ENCODE results near the gene GSAP.
"Not testable (repeated sequence)": the region's sequence is repeated elsewhere in the genome, so short reads cannot be mapped to it uniquely, and the experiment has no call there.

GSAP gene, protein sequence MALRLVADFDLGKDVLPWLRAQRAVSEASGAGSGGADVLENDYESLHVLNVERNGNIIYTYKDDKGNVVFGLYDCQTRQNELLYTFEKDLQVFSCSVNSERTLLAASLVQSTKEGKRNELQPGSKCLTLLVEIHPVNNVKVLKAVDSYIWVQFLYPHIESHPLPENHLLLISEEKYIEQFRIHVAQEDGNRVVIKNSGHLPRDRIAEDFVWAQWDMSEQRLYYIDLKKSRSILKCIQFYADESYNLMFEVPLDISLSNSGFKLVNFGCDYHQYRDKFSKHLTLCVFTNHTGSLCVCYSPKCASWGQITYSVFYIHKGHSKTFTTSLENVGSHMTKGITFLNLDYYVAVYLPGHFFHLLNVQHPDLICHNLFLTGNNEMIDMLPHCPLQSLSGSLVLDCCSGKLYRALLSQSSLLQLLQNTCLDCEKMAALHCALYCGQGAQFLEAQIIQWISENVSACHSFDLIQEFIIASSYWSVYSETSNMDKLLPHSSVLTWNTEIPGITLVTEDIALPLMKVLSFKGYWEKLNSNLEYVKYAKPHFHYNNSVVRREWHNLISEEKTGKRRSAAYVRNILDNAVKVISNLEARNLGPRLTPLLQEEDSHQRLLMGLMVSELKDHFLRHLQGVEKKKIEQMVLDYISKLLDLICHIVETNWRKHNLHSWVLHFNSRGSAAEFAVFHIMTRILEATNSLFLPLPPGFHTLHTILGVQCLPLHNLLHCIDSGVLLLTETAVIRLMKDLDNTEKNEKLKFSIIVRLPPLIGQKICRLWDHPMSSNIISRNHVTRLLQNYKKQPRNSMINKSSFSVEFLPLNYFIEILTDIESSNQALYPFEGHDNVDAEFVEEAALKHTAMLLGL

DNA sequence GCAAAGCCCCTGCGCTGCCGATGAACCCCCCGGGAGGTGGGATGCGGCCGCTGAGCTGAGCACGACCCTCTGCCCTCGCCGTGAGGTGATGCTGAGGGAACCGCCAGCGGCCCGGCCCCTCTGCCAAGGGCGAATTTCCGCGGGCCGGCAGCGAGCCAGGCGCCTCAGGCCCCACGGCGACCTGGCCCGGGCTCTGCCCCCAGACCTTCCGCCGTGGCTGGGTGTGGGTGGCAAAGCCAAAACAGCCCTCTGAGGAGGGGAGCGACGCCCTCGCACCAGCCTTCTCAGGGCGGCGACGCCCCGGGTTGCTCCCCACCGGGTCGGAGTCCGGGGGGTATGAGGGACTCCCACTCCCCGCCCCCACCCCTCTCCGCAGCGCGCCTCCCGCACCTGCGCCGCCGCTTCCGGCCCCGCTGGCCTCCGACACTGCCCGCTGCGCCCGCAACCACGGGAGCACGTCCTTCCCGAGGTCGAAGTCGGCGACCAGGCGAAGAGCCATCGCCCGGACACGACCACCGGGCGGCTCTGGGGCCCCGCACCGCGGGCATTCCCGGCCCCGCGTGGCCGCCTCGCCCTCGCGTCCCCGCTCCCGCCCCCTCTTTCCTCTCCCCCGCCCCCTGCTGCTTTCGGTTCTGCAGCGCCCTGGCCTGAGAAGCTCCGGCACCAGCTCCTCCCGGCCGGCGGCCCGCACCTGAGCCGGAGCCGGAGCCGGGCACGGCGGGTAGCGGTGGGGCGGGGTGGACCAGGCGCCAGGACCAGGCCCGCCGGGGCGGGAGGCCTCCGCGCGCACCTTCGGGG lies at the start of gene GSAP:
Gene GSAP (minus strand): TSS at position 527 of the 798 bp plus-strand sequence. CDS start 28 bp downstream, at position 499.
- no peak for DNase-seq

DNA sequence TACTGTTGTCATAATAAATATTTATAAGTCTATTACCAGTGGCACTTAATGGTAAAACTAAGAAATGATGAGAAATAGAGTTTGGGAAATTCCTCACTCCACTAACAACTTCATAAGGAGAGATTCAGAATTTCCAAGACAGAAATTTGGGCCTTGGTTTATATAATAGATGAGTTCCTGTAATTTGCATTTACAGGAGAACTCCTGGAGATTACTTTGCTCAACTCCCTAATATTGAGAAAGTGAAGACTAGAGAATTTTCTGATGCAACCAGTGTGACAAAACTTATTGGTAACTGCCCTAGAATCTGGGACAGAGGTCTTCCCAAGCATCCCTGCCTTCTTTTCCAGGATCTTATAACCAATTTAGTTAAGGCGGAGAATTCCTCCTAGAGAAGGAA lies 49.1 kb upstream of the GSAP start:
- no peak for DNase-seq

DNA sequence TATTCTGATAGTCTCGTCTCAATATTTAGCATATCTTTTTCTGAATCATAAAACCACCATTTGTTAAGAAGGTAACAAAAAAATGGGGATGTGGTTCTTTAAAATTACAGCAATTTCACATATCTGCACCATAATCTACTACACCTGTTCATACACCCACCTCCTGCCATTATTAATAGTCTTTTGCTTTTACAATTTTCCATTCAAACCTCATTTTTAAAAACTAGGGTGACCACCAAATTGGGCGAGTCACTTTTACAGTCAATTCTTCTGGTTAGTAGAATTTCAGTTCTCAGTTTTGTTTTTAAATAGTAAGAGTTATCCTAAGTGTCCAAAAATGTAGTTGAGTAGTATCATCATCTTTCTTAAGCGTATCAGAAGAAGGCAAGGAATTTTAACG lies 48.4 kb upstream of the GSAP start:
- no peak for DNase-seq

DNA sequence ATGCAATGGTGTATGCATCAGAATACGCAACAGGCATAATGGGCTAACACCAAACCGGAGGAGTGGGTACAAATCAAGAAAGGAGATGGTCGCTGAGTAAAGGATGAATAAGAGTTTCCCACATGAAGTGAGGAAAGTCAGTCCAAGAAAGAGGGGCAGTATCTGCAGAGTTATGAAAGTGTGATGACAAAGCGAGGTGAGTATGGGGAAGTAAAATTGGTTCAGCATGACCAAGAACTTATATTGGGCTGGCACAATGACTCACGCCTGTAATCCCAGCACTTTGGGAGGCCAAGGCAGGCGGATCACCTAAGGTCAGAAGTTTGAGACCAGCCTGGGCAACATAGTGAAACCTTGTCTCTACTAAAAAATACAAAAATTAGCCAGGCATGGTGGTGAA lies 47.5 kb upstream of the GSAP start:
- DNase-seq: not testable (repeated sequence)

DNA sequence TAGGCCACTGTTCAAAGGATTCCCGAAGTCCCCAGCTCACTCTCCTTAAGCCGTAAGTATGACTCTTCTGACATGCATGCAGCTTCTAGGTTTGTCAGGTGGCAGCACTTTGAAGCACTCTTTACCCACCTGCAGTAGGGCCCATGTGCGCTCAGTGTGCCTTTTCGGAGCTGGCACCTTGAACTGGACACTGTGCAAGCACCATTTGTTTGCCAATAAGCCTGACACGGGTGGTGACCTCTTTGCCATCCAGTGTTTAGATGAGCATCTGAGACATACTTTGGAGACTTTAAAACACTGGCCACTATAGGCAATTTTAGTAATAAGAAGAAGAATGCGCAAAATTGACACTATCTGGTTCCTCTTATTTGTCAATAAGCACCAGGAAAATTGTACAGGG lies 45.7 kb upstream of the GSAP start:
- DNase-seq: no peak

DNA sequence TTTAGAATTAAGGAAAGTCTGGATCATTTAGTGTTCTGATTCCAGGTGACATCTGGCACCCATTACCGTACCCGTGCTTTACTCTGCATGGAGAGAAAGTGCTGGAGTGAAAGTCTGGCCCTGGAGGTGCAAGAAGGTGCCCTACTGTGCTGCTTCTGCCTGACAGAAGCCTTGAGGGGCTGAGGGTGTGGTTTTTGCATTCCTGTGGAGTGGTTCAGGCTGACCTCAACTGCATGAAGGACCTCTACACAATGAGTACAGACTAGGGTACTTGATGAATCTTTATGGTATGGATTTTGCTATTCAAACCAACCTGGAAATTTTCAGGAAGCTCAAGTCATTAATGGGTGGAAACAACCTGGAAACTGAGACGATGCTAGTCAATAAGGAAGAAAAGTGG lies 45.1 kb upstream of the GSAP start:
- DNase-seq: no peak

DNA sequence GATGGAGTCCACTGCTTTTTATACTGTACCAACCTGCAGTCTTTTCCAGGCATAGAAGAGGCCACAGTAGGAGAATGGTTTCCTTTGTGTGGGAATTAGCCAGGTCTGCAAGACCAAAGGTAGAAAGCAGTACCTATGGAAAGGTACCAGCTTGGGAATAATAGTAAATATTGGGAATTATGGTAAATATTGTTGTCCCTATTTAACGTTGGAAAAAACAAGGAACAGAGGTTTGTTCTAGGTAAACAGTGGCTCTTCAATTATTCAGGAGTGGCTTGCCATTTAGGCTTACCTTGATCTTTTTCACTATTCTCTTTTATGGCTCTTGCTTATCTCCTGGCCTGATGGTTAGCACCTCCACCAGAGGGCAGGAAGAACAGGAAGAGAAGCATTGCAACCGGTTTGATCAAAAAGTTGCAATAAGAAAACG lies 43.9 kb upstream of the GSAP start:
- no peak for DNase-seq

DNA sequence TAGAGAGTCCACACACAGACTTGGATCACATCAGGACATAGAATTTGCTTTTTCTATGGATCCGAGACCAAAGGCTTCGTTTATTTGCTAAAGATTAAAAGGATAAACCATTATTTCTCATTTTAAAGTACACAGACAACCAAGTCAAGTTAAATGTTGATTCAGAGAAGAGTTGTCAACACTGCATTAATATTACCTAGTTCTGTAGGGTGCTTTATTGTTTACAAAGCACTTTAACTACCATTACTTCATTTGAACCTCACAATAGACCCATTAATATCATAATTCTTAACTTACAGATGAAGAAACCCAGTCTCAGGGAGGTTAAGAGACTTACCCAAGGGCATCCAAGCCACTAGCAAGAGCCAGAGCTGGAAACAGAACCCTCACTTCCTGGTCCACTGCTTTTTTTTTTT lies 43.2 kb upstream of the GSAP start:
- DNase-seq: no peak

DNA sequence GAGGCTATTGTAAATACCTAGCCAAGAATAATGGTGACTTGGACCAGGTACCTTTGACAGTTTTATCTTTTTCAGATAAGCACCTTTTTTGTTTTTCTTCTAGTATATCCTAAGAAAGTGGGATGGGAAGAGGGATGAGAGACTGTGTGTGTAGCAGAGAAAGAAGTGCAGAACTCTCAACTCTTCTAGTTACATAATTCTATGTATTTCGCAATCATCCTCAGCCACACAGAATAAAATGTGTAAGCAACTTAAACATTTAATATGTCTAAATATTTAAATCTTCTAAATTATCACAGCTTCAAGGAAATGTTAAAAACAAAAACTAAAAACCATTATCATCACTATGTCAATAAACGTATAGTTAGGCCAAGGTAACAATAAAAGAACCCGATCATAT lies 42.6 kb upstream of the GSAP start:
- no peak for DNase-seq

DNA sequence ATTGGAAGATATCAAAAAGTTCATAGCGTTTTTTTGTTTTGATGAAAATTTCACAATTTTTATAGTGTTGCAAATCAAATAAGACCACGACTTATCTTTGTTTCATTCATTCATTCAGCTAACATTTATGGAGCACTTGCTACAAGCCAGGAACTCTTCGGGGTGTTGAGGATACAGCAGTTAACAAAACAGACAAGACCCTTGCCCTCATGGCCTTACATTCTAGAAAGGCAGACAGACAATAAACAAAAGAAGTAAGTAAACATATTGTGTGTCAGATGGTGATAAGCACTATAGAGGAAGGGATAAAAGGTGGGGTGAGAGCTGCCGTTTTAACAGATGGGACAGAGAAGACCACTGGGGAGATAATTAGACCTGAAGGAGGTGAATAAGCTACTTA lies 41.6 kb upstream of the GSAP start:
- no peak for DNase-seq

DNA sequence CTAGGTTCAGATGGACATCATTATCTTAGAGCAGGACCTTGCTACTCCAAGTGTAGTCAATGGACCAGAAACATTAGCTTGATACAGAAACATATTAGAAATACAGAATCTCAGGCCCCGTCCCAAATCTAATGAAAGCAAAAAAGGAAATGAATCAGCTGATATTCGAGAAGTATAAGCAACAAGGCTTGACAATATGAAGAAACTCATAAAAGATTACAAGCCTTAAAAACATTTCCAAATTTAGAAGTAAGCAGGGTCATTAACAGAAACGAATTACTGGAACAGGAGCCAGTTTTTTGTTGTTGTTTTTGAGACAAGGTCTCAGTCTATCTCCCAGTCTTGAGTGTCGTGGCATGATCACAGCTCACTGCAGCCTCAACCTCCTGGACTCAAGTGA lies 40.5 kb upstream of the GSAP start:
- DNase-seq: no peak

DNA sequence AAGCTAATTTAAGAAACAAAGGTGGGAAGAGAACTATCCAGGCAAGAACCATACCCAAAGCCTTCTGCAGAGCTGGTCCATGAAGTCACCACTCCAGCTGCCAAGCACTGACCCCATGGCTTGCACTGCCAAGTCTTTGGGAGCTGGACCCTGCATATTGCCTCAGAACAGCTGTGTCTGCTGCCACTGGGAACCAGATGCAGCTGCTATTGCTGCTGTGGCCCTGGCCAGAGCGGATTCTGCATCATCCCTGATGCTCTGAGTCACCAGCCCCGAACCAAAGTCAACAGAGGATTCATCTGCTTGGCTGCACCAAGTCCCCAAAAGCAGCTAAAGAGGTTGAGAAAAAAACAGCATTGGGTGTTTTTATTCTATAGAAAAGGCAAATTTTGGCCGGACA lies 39.2 kb upstream of the GSAP start:
- DNase-seq: no peak

DNA sequence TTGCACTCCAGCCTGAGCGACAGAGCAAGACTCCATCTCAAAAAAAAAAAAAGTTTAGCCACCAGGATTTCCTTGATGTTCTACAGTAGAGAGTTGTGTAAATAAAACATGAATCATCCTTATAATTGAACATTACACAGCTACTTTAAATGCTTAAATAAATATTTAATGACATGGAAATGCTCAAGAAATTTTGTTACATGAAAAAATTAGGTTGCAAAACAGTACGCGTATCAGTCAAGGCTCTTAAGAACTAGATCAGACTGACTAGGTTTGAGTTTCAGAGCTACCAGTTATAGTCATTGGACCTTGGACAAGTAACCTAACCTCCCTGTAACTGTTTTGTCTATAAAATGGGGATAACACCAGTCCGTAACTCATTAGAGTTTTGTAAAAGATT lies 38.7 kb upstream of the GSAP start:
- no peak for DNase-seq

DNA sequence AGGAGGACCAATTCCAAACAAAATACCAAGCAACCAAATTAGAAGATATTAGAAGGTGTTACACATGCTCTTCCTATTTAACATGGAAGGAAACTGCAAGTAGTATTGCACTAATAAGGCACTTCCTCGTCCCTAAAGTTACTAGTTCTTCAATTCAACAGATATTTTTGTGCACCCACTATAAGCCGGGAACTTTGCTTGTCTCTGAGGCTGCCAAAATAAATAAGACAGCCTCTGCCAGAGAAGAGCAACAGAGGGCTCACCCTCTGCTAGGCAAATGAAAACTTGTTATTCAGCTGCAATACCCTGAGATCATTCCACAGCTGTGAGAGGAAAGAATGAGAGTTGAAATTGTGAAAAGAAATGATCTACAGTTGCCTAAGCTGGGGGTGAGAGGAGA lies 37.4 kb upstream of the GSAP start:
- DNase-seq: no peak

DNA sequence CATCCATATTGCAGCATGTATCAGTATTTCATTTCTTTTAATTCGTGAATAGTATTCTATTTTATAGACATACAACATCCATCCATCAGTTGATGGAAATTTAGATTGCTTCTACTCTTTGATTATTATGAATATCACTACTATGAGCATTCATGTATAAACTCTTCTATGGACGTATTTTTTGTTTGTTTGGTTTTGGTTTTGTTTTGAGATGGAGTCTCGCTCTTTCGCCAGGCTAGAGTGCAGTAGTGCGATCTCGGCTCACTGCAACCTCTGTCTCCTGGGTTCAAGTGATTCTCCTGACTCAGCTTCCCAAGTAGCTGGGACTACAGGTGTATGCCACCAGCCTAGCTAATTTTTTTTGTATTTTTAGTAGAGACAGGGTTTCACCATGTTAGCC lies 35.8 kb upstream of the GSAP start:
- not testable (repeated sequence) for DNase-seq

DNA sequence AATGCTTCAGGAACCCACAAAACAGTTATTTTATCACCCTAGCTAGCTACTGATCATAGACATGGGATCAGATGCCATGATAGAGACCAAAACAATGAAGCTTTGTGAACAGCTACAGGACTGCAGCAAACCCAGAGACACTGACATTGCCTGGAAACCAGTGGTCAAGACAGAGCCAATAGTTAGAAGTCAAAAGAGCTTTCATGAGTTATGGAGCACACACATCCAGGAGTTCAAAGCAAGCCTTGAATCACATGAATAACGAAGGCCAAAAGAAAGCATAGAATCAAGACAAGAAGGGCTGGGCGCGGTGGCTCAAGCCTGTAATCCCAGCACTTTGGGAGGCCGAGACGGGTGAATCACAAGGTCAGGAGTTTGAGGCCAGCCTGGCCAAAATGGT lies 34.5 kb upstream of the GSAP start:
- no peak for DNase-seq

DNA sequence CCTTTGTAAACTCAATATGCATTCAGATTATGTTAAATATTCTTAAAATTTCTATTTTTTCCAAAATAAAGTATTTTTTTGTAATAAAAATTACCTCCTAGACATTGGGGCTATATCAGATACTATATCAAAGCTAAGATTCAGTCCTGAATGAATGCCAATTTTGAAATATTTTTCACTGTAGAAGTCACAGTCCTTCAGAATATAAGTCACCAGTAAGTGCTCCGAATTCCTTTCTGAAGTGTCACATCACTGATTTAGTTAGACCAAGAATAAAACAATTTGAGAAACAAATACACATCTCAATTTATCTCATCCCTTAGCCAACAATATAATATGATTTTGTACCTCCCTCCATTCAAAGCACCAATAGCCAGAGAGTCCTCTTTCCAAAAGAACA lies 33.9 kb upstream of the GSAP start:
- no peak for DNase-seq

DNA sequence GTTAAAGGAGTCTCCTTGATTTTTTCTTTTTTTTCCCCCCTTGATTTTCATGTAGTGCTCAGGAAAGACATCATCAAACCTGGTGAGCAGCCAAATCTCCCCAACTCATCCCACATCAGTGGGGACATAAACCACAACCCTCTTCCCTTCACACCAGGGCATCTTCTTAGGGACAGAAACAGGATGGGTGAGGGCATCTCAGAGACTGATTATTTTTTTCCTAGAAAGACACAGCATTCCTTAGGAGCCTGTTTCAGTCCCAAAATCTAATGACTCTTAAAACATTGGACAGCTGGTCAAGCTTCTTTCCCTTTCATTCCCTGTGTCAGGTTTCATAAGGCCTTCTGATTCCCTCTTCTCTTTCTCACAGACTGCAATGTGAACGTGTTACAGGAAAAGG lies 31.5 kb upstream of the GSAP start:
- no peak for DNase-seq

DNA sequence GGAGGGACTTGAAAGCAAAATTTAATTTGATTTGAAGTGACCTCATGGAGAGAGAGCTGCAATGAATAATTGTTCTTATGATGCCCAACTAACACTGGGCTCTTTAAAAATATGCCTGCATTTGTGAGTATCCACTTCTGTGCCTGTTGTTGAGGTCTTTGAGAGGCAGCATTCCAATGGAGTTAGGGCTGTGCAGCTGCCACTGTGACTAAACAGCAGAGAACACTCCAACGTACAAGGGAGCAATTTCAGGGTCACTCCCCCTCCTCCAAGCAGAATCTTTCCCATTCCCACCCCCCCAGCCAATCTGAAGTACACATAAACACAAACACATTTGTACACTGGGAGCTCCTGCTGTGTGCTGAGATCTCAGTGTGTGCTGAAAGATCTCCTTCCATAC lies 28.0 kb upstream of the GSAP start:
- DNase-seq: no peak

DNA sequence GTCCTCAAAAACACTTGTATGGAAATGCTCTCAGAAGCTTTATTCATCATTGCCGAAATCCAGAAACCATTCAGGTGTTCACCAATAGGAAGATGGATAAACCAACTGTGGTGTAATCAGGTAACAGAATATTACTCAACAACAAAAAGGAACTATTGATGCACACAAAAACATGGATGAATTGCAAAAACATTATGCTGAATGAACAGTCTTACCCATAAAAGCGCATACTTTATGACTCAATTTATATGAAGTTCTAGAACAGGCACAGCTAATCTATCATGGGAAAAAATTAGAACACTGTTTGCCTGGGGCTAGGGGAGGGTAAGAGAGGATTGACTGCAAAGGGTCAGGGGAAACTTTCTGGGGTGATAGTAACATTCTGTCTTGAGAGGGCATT lies 26.9 kb upstream of the GSAP start:
- no peak for DNase-seq

DNA sequence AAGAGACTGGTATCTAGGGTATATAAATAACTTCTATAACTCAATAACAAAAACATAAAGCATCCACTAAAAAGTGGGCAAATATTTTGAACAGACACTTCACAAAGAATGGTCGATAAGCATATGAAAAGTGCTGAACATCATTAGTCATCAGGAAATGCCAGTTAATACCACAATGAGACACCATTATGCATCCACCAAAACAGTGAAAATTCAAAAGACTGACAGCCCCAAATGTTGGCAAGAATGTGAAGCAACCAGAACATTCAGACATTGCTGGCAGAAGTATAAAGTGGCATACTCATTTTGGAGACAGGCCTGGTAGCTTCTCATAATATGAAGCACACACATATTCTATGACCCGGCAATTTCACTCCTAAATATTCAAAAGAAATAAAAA lies 26.5 kb upstream of the GSAP start:
- no peak for DNase-seq

DNA sequence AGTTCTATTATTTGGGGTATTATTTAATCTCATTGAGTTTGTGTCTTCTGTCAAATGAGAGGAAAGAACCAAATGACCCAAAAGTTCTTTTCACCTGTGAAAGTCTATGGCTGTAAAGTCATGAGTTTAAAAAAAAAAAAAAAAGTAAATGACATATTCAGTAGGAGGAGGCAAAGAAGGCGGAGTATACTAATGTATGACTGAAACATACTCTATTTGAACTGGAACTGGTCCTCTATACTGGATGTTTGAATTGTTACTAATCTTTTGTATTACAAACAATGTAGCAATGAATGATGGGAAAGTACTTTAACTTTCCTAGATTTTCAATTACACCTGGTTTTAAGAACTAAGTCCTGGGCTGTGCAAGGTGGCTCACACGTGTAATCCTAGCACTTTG lies 24.9 kb upstream of the GSAP start:
- no peak for DNase-seq

DNA sequence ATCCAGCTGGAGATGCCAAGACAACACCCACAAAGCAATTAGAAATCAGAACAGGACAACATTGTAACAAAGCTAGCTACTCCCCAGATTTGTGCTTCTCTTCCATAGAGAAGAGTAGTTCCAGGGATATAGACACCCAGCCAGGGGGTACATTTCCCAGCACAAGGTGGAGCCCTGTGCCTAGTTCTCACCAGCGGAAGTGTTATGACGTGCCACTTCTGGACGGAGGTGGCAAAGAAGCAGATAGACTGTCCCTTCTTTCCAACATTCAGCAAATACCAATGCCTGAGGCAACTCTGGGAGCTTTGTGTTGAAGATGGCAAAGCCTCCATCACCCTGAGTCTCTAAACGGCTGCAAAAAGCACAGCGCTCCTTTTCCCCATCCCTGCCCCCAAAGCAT lies 23.4 kb upstream of the GSAP start:
- DNase-seq: no peak

DNA sequence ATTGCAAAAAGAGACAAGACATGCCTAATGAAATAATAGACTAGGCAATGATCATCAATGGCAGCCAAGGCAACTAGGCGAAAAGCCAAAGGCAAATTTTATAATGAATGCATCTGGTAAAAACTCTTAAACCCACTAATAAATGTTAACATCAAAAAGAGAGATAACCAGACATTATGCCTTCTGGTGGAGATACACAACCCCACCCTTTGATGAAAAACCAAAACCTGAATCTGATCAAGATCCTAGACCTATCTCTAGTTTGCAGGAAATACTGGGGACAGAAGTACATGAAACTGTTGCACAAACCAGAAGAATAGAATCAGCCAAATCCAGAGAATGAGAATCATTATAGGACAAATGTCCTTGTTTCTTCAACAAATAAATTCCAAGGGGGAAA lies 22.0 kb upstream of the GSAP start:
- no peak for DNase-seq

Data from KG1 (cell line).